Rectal smooth muscle tissue (tissue), 1 donor: ENCODE measurements around the gene MKX.

Source experiments
- H3K27ac ChIP-seq: one replicate; pipeline ENCODE4 v1.7.0; 2013; ENCODE audit warnings: low read depth, low read length, inconsistent platforms
- H3K27me3 ChIP-seq: one replicate; pipeline ENCODE4 v1.7.0; 2013; ENCODE audit warnings: low read length; ENCODE audit not compliant: control insufficient read depth, insufficient read depth
- H3K36me3 ChIP-seq: one replicate; pipeline ENCODE4 v1.7.0; 2013; ENCODE audit warnings: low read length; ENCODE audit not compliant: control insufficient read depth, insufficient read depth
- H3K4me1 ChIP-seq: one replicate; pipeline ENCODE4 v1.7.0; 2013; ENCODE audit warnings: low read length; ENCODE audit not compliant: control insufficient read depth, insufficient read depth
- H3K4me3 ChIP-seq: one replicate; pipeline ENCODE4 v1.7.0; 2013; ENCODE audit warnings: low read length
- H3K9ac ChIP-seq: one replicate; pipeline ENCODE4 v1.7.0; 2013; ENCODE audit warnings: low read length

Gene MKX

DNA sequence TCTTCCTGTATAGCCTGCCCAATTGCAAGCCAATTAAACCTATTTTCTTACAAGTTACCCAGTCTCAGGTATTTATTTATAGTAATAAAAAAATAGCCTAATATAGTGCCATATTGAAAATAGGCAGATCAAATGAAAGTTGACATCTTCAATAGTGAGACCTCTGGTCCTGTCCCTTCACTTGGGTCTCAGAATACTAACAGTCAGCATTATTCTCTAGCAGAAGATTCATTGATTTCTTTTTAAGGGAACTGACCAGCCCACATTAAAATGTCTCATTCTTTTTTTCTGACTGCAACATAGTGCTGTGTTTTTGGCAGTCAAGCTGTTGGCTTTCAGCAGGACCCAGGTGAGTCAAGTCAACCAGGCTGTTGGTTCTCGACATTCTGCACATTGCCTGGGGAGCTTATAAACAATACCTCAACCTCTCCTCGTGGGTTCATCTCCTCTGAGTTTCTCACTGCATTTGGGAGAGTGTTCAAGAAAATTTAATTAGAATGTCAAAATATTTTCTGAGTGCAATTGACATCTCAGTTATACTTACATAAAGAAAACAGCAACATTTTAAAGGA, 109.8 kb downstream of the MKX start:
- no peaks in the 10 kb centered on the region for H3K4me1 ChIP-seq
- H3K4me3 ChIP-seq: no peak overlapping the region
- no peak overlapping the region for H3K9ac ChIP-seq
- H3K27ac ChIP-seq: no peak overlapping the region
- no peaks in the 10 kb centered on the region for H3K27me3 ChIP-seq
- no peaks in the 10 kb centered on the region for H3K36me3 ChIP-seq

DNA sequence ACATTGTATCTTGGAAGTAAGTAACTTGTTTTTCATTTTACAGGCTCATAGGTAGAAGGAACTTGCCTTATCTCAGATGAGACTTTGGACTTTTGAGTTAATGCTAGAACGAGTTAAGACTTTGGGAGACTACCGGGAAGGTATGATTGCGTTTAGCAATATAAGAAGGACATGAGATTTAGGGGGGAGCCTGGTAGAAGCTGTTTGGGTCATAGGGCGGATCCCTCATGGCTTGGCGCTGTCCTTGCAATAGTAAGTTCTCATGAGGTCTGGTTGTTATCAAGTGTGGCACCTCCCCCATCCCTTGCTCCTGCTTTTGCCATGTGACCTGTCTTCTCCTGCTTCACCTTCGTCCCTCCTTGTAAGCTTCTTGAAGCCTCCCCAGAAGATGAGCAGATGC, 110.3 kb downstream of the MKX start:
- no peaks in the 10 kb centered on the region for H3K36me3 ChIP-seq
- H3K4me1 ChIP-seq: no peaks in the 10 kb centered on the region
- no peak overlapping the region for H3K4me3 ChIP-seq
- no peaks in the 10 kb centered on the region for H3K27me3 ChIP-seq
- no peak overlapping the region for H3K9ac ChIP-seq
- no peak overlapping the region for H3K27ac ChIP-seq

DNA sequence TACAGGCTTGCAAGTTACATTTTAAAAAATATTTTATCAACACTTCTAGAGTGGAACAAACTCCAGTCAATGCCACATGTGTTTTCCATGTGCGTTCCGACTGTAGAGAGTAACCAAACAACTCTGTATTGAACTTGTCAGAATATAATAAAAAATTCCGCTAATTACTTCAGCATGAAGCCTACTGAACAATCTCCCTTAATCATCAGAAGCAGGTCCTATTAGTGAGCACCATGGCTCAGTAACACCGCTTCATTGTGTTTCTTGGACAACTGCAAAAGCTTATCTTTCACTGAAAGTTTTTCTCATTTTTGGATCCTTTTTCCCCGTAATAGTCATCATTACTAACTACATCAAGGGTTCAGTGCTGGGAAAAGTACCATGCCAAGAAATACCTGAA, 117.0 kb downstream of the MKX start:
- no peak overlapping the region for H3K9ac ChIP-seq
- H3K4me3 ChIP-seq: no peak overlapping the region
- no peaks in the 10 kb centered on the region for H3K36me3 ChIP-seq
- H3K27ac ChIP-seq: no peak overlapping the region
- H3K27me3 ChIP-seq: no peaks in the 10 kb centered on the region
- H3K4me1 ChIP-seq: no peaks in the 10 kb centered on the region

DNA sequence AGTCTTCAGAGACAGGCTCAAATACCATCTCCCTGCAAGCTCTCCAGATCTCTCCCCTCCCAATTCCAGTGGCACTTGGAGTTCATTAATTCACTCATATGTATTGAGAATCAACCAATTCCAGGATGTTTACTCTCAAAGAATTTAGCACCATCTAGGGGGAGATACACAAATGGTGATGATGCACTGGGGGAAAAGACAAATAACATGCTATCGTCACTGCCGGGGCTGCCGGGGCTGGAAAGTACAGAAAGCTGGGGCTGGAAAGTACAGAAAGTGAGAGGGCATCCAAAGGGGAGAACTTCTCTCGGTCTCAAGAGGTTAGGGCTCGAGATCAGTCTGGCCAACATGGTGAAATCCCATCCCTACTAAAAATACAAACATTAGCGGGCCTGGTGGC, 118.7 kb downstream of the MKX start:
- H3K4me3 ChIP-seq: no peak overlapping the region
- no peaks in the 10 kb centered on the region for H3K36me3 ChIP-seq

GRCh38 chr10:27625452-27626211, 120.0 kb downstream of the MKX start:
- H3K27ac ChIP-seq: no peak overlapping the region
- no peak overlapping the region for H3K4me3 ChIP-seq
- no peaks in the 10 kb centered on the region for H3K36me3 ChIP-seq
- no peaks in the 10 kb centered on the region for H3K27me3 ChIP-seq
- H3K4me1 ChIP-seq: no peaks in the 10 kb centered on the region
- H3K9ac ChIP-seq: no peak overlapping the region

More for the DNA sequence above, 118.7 kb downstream of the MKX start:
- Histone ChIP-seq H3K9ac (no peak overlapping the region), H3K27me3 (no peaks in the 10 kb centered on the region), H3K27ac (no peak overlapping the region), H3K4me1 (no peaks in the 10 kb centered on the region)

GRCh38 chr10:27624941-27625340, 120.7 kb downstream of the MKX start:
- no peaks in the 10 kb centered on the region for H3K4me1 ChIP-seq
- H3K9ac ChIP-seq: no peak overlapping the region
- H3K27ac ChIP-seq: no peak overlapping the region
- no peaks in the 10 kb centered on the region for H3K36me3 ChIP-seq
- no peaks in the 10 kb centered on the region for H3K27me3 ChIP-seq
- H3K4me3 ChIP-seq: no peak overlapping the region
